Progenitor cell of endocrine pancreas (in vitro differentiated cells): ENCODE results near the gene TREML1. TPM values are rescaled to one million over a fixed set of nuclear protein-coding genes. Genes with fewer than 3 reads are reported as not detected.
"Not testable (repeated sequence)": the region's sequence is repeated elsewhere in the genome, so short reads cannot be mapped to it uniquely, and the experiment has no call there.

Source experiments
- DNase-seq: peaks from one replicate; pipeline ENCODE4 v3.0.0; 2021; ENCODE audit warnings: low spot score; ENCODE audit not compliant: unreplicated experiment
- H3K27ac Mint-ChIP-seq: 2 replicates; pipeline ENCODE4 v1.8.0; 2021; ENCODE audit warnings: mild to moderate bottlenecking, moderate library complexity, mixed read lengths
- H3K27me3 Mint-ChIP-seq: 2 replicates; pipeline ENCODE4 v1.8.0; 2021; ENCODE audit warnings: mixed read lengths
- H3K36me3 Mint-ChIP-seq: 2 replicates; pipeline ENCODE4 v1.8.0; 2022; ENCODE audit warnings: mixed read lengths; ENCODE audit not compliant: insufficient read depth
- H3K4me1 Mint-ChIP-seq: 2 replicates; pipeline ENCODE4 v1.8.0; 2021; ENCODE audit warnings: low read depth, mixed read lengths
- H3K4me3 Mint-ChIP-seq: 2 replicates; pipeline ENCODE4 v1.8.0; 2021; ENCODE audit warnings: low read depth, mild to moderate bottlenecking, moderate library complexity, mixed read lengths
- H3K9me3 Mint-ChIP-seq: 2 replicates; pipeline ENCODE4 v1.8.0; 2021; ENCODE audit warnings: low read depth, mixed read lengths
- CTCF ChIP-seq: fragments of 200-600 bp; sonication (generic); IDR thresholded peaks from one replicate; pipeline ENCODE4 v1.5.0; 2021; ENCODE audit warnings: antibody characterized with exemption, mild to moderate bottlenecking; ENCODE audit not compliant: unreplicated experiment
- total RNA-seq: library from RNA; stranded (reverse); gene quantifications from 2 replicates; pipeline ENCODE4 v1.2.1, GENCODE V29; 2021

TREML1 gene
- total RNA-seq, 1 donor from 2014 or later = not detected

GRCh38 chr6:41190791-41191190 lies 36.6 kb upstream of the TREML1 start:
- Mint-ChIP-seq H3K9me3 (no peaks in the 10 kb centered on the region), H3K4me1 (peaks cover 13% of the 10 kb centered on the region), H3K4me3 (no peak overlapping the region)

GRCh38 chr6:41189967-41190366 lies 35.8 kb upstream of the TREML1 start:
- Mint-ChIP-seq H3K36me3 (no peaks in the 10 kb centered on the region), H3K27me3 (peaks cover 26% of the 10 kb centered on the region), H3K4me1 (peaks cover 13% of the 10 kb centered on the region), H3K4me3 (no peak overlapping the region), H3K27ac (no peak overlapping the region), H3K9me3 (no peaks in the 10 kb centered on the region)
- no peak for DNase-seq
- no peak for TF ChIP-seq CTCF

More at GRCh38 chr6:41190791-41191190, 36.6 kb upstream of the TREML1 start:
- no peak for DNase-seq
- no peak for TF ChIP-seq CTCF
- Mint-ChIP-seq H3K36me3 (no peaks in the 10 kb centered on the region), H3K27me3 (peaks cover 28% of the 10 kb centered on the region), H3K27ac (no peak overlapping the region)

GRCh38 chr6:41189046-41189445 lies 34.9 kb upstream of the TREML1 start:
- not testable (repeated sequence) for H3K9me3 Mint-ChIP-seq, DNase-seq, H3K4me3 Mint-ChIP-seq, H3K27ac Mint-ChIP-seq, H3K36me3 Mint-ChIP-seq
- peaks cover 20% of the 10 kb centered on the region for H3K27me3 Mint-ChIP-seq
- peaks cover 13% of the 10 kb centered on the region for H3K4me1 Mint-ChIP-seq

GRCh38 chr6:41187924-41188886 lies 34.1 kb upstream of the TREML1 start:
- DNase-seq = no peak
- peaks cover 13% of the 10 kb centered on the region for H3K4me1 Mint-ChIP-seq

GRCh38 chr6:41186031-41186562 lies 31.9 kb upstream of the TREML1 start:
- peaks cover 10% of the 10 kb centered on the region for H3K27me3 Mint-ChIP-seq
- no peaks in the 10 kb centered on the region for H3K36me3 Mint-ChIP-seq
- no peak overlapping the region for H3K4me3 Mint-ChIP-seq
- no peak for TF ChIP-seq CTCF
- no peaks in the 10 kb centered on the region for H3K9me3 Mint-ChIP-seq
- no peak for DNase-seq
- peaks cover 13% of the 10 kb centered on the region for H3K4me1 Mint-ChIP-seq
- no peak overlapping the region for H3K27ac Mint-ChIP-seq

More at GRCh38 chr6:41187924-41188886, 34.1 kb upstream of the TREML1 start:
- Mint-ChIP-seq H3K9me3 (no peaks in the 10 kb centered on the region), H3K4me3 (no peak overlapping the region), H3K27ac (no peak overlapping the region), H3K27me3 (peaks cover 16% of the 10 kb centered on the region), H3K36me3 (no peaks in the 10 kb centered on the region)
- TF ChIP-seq CTCF = no peak
